Stimulated activated CD8-positive, alpha-beta memory T cell treated with anti-CD3 and anti-CD28 coated beads, Interleukin-15, amount 100 ng/mL, for 48 hours (primary cell): ENCODE measurements around the gene CCNF.
"Not testable (repeated sequence)": the region's sequence is repeated elsewhere in the genome, so short reads cannot be mapped to it uniquely, and the experiment has no call there.

Experiments used
- DNase-seq, 2 donors: peaks; one replicate each; pipeline ENCODE4 v3.0.0-alpha.2; 2020; ENCODE audit warnings: low read depth in 2 of 2

The CCNF gene, protein sequence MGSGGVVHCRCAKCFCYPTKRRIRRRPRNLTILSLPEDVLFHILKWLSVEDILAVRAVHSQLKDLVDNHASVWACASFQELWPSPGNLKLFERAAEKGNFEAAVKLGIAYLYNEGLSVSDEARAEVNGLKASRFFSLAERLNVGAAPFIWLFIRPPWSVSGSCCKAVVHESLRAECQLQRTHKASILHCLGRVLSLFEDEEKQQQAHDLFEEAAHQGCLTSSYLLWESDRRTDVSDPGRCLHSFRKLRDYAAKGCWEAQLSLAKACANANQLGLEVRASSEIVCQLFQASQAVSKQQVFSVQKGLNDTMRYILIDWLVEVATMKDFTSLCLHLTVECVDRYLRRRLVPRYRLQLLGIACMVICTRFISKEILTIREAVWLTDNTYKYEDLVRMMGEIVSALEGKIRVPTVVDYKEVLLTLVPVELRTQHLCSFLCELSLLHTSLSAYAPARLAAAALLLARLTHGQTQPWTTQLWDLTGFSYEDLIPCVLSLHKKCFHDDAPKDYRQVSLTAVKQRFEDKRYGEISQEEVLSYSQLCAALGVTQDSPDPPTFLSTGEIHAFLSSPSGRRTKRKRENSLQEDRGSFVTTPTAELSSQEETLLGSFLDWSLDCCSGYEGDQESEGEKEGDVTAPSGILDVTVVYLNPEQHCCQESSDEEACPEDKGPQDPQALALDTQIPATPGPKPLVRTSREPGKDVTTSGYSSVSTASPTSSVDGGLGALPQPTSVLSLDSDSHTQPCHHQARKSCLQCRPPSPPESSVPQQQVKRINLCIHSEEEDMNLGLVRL

GRCh38 chr16:2429034-2429770 is at the start of gene CCNF:
Gene CCNF, plus strand, starts transcription at chr16:2429447. Its CDS starts 35 bp downstream, at chr16:2429482.
- peak; percentile 97 to 98 for DNase-seq

DNA sequence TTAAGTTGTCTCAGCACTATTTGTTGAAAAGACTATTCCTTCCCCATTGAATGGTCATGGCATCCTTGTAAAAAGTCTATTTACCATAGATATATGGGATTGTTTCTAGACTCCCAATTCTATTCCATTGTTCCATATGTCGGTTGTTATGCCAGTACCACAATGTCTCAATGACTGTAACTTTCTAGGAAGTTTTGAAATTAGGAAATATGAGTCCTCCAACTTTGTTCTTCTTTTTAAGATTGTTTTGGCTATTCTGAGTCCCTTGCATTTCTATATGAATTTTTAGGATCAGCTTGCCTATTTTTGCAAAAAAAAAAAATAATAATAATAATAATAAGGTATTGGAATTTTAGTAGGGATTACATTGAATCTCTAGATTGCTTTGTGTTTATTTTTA is 45.7 kb upstream of the CCNF start:
- no peak for DNase-seq

DNA sequence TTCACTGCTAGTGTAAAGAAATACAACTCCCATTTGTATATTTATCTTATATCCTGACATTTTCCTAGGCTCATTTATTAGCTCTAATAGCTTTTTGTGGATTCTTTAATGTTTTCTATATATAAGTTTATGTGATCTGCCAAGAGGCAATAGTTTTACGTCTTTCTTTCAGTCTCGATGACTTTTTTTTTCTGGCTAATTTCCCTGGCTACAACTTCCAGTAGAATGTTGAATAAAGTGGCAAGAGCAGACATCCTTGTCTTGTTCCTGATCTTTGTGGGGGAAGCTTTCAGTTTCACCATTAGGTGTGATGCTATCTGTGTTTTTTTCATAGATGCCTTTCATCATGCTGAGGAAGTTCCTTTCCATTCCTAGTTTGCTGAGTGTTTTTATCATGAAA is 44.8 kb upstream of the CCNF start:
- DNase-seq, result no peak

DNA sequence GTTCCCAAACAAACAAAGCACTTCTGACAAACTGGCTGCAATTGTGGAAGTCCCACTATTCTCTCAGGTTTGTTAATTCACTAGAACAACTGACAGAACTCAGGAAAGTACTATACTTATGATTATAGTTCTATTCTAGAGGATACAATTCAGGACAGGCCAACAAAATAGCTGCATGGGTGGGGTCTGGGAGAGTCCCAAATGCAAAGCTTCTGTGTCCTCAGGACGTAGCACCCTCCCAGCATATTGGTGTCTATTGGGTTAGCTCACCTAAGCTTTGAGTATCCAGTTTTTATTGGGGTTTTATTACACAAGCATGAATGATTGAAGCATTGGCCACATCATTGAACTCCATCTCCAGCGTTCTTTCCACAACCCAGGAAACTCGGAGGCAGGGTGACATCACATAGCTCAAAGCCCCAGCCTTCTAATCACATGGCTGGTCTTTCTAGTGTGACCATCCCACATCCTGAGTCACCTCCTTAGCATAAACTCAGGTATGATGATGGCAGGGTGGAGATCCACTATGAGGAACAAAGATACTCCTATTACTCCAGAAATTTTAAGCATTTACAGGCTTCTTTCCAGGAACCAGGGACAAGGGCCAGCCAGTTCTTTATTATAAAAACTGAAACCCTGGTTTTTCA is 43.9 kb upstream of the CCNF start:
- no peak for DNase-seq

DNA sequence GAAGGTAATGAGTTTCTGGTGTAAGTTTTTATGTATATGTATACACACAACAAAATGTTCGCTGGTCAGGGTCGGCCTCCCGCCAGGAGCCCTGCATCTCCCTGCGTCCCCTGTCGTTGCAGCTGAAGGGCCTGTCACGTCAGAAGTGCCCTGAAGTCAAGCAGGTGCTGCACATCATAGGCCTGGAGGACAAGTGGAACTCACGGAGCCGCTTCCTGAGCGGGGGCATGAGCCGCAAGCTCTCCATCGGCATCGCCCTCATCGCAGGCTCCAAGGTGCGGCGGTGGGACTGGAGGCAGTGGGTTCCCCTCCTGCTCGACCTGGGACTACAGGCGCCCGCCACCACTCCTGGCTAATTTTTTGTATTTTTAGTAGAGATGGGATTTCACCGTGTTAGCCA is 43.3 kb upstream of the CCNF start:
- not testable (repeated sequence) for DNase-seq

DNA sequence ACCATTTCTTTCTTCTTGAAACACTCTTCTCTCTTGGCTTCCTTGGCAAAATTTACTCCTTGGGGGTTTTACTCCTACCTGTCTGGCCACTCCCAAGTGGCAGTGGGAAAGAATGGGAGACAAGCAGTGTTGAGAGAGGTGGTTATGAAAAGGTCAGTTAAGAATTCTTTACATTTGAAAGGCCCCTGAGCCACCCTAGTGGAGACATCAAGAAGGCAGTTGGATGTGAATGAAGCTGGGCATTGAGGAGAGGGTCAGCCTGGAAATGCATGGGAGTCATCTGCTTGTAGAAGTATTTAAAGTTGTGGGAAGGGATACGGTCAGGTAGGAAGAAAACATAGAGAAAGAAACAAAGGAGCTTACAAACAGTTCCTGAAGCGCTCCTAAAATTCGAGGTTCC is 42.3 kb upstream of the CCNF start:
- DNase-seq, result no peak

DNA sequence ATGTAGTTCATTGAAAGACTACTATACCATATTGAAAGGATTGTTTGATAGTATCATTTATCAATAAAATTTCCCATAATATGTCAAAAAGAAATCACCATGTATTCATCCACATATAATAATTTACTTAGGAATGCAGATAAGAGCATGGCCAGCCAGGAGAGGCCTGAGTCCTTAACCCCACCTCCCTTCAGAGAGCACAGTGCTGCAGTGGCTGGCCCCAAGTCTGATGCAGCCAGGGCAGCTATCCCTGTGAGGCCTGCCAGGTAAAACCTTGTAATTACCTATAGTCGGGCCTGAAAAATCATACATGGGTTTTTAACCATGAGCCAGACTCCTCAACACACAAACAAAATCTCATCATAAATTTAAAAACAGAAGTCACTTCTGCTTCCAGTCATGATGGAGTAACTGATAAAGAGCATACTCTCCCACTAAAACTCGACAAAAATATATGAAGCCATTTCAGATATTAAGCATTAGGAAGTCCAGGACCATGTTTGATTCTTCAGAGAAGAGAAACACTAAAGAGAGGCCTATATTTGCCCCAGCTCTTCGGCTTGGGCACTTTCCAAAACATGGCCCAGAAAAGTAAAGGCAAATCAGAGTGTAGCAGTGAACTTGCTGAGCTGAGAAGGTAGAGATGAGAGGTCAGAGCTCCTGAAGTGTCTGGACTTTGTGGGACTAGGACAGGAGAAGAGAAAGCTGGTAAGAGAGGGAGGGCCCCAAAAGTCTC is 40.9 kb upstream of the CCNF start:
- DNase-seq, result no peak

DNA sequence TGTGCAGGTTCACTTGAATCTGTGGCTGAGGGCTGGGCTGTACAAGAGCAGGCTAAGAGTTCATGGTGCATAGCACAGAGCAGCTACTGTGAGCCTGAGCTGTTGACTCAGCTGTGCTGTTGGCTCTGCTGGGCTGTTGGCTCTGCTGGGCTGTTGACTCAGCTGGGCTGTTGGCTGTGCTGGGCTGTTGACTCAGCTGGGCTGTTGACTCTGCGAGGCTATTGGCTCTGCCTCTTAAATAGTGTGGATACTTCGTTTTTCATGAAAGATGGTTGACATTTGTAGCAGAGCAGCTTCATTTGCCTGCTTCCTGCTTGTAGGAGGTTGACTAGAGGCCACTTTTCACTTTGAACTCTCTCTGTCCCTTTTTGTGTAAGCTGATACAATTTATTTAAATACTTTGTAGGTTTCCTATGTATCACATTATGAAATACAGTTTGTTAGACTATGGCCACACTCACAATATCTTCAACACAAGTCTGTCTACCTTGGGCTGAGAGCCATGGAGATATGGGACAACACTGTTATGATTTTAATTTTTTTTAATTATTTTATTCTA is 40.3 kb upstream of the CCNF start:
- DNase-seq, result no peak

GRCh38 chr16:2392025-2392424 is 37.2 kb upstream of the CCNF start:
- DNase-seq, result no peak

- no peak for DNase-seq
Measured at GRCh38 chr16:2398520-2398919, 30.7 kb upstream of the CCNF start.

DNA sequence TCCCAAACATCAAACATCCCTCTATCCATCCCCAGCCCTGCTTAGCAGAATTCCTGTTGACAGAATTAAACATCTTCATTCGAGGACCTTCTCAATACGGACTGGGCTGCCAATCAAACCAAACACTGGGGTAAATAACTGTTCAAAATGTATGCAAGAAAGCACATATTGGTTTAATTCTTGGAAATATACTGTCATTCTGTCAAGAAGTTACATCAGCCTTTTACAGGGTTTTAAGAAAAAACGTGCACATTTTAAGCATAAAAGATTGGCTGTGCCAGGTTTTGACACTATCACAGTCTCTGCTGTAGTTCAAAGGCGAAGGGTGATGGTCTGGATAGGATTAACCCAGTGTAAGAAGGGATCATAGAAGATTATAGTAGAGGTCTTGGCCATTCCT is 25.1 kb upstream of the CCNF start:
- no peak for DNase-seq

DNA sequence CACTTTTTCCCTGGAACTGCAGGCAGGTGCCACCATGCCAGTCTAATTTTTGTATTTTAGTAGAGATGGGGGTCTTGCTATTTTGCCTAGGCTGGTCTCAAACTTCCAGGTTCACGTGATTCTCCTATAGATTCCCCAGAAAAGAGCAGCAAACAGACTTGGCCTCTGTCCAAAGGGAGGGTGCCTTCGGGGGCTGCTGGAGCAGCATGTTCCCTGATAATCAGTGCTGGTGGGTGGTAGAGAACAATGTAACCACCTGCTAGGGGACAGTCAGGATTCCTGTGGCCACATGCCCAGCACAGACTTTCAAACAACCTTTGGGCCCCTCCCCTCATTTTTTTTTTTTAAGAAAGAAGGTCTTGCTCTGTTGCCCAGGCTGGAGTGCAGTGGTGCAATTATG is 14.2 kb upstream of the CCNF start:
- no peak for DNase-seq

GRCh38 chr16:2420035-2420434 is 9.2 kb upstream of the CCNF start:
- DNase-seq, result no peak

DNA sequence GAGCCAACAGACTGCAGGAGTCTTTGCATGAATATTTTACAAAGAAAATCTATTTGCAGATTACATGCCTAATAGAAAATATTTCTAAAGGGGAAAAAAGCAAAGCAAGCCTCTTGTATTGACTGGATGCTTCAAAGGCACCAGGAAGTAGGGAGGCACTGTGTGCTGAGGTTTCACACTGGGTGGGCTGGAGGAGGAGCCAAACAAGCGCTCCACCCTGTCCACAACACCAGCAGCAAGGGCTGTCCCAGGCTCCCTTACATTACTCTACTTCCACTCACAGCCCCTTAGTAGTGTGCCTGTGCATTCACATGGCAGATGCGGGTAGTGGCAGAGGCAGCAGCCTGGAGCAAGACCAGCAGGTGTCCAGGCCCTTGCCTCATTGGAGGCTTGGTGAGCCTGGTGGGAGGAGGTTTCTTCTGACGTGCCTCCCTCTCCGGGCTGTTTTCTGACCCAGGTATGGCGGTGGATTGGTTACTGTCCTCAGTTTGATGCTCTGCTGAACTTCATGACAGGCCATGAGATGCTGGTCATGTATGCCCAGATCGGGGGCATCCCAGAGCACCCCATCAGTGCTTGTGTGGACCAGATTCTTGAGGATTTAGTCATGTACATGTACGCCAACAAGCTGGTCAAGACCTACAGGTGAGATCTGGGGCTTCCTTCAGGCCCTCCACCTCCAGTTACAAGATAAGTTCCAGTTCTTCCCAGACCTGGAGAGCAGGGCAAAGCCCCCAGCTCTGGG is 7.0 kb upstream of the CCNF start:
- DNase-seq, result no peak

GRCh38 chr16:2424061-2425007 is 4.9 kb upstream of the CCNF start:
- no peak for DNase-seq

GRCh38 chr16:2425008-2425518 is 4.2 kb upstream of the CCNF start:
- no peak for DNase-seq

- DNase-seq, result no peak
Measured at GRCh38 chr16:2425825-2426430, 3.3 kb upstream of the CCNF start.

- no peak for DNase-seq
Measured at GRCh38 chr16:2426941-2427361, 2.3 kb upstream of the CCNF start.
